IMR-90 (cell line): ENCODE measurements around the gene TMEM30A. TPM values are rescaled to one million over a fixed set of nuclear protein-coding genes. Genes with fewer than 3 reads are reported as not detected.

Experiments
- ATAC-seq: fragments of 200-7000 bp; cut with Tn5 transposase; 2 replicates; pipeline ENCODE4 v1.9.1; 2020; ENCODE audit warnings: low read depth, mild to moderate bottlenecking, moderate library complexity
- BruUV-seq: library from RNA; stranded (reverse); fragments of 400-500 nt; replicated peaks from 2 replicates; lab custom pipeline; 2021; lab: Mats Ljungman, UMichigan
- CTCF ChIA-PET: fragments of 300-600 bp; formaldehyde crosslinking; extraction: SDS; loops from one replicate; lab custom pipeline; 2021; ENCODE audit warnings: antibody characterized with exemption; lab: Yijun Ruan, JAX
- POLR2A ChIA-PET: fragments of 300-600 bp; sonication (Branson Sonifier 250); formaldehyde crosslinking; loops from one replicate; lab custom pipeline; 2022; ENCODE audit warnings: antibody characterized with exemption; ENCODE audit not compliant: unreplicated experiment; lab: Charles Lee
- DNase-seq: peaks from one replicate; pipeline ENCODE4 v3.0.0; 2013
- H2AFZ ChIP-seq: replicated peaks from 2 replicates; pipeline ENCODE3; 2013; ENCODE audit warnings: low read length, mild to moderate bottlenecking; ENCODE audit not compliant: poor library complexity
- H2AK5ac ChIP-seq: 2 replicates; pipeline ENCODE4 v1.6.1; 2013; ENCODE audit warnings: low read depth, low read length, inconsistent platforms
- H2AK9ac ChIP-seq: replicated peaks from 2 replicates; pipeline ENCODE3; 2013; ENCODE audit warnings: mild to moderate bottlenecking, low read depth, low read length, moderate library complexity; ENCODE audit not compliant: poor library complexity
- H2BK120ac ChIP-seq: 2 replicates; pipeline ENCODE4 v1.6.1; 2013; ENCODE audit warnings: low read depth, low read length, inconsistent platforms
- H2BK15ac ChIP-seq: 3 replicates; pipeline ENCODE4 v1.6.1; 2013; ENCODE audit warnings: low read depth, low read length, inconsistent platforms
- H2BK20ac ChIP-seq: 2 replicates; pipeline ENCODE4 v1.6.1; 2013; ENCODE audit warnings: low read depth, mild to moderate bottlenecking, inconsistent platforms, low read length, moderate library complexity
- H2BK5ac ChIP-seq: 2 replicates; pipeline ENCODE4 v1.6.1; 2013; ENCODE audit warnings: mild to moderate bottlenecking, low read depth, low read length, inconsistent platforms; ENCODE audit not compliant: poor library complexity, severe bottlenecking
- H3K14ac ChIP-seq: replicated peaks from 2 replicates; pipeline ENCODE4 v1.6.1; 2013; ENCODE audit warnings: low read depth, low read length, inconsistent platforms
- H3K18ac ChIP-seq: 2 replicates; pipeline ENCODE4 v1.6.1; 2013; ENCODE audit warnings: low read depth, low read length, control low read depth
- H3K23ac ChIP-seq: 2 replicates; pipeline ENCODE4 v1.6.1; 2013; ENCODE audit warnings: low read depth, low read length, inconsistent platforms
- H3K27ac ChIP-seq: 2 replicates; pipeline ENCODE4 v1.5.1; 2013; ENCODE audit warnings: mild to moderate bottlenecking, control low read depth, low read length; ENCODE audit not compliant: insufficient read depth
- H3K27me3 ChIP-seq: 2 replicates; pipeline ENCODE4 v1.6.1; 2013; ENCODE audit warnings: low read length; ENCODE audit not compliant: control insufficient read depth, insufficient read depth
- H3K36me3 ChIP-seq: 2 replicates; pipeline ENCODE4 v1.6.1; 2013; ENCODE audit warnings: low read length, mixed read lengths; ENCODE audit not compliant: control insufficient read depth, insufficient read depth
- H3K4ac ChIP-seq: 2 replicates; pipeline ENCODE4 v1.6.1; 2013; ENCODE audit warnings: low read depth, low read length, inconsistent platforms
- H3K4me1 ChIP-seq: 2 replicates; pipeline ENCODE4 v1.6.1; 2013; ENCODE audit warnings: low read length, mixed read lengths; ENCODE audit not compliant: control insufficient read depth, insufficient read depth
- H3K4me2 ChIP-seq: 2 replicates; pipeline ENCODE4 v1.6.1; 2013; ENCODE audit warnings: low read depth, mild to moderate bottlenecking, control low read depth, low read length, moderate library complexity
- H3K4me3 ChIP-seq: 2 replicates; pipeline ENCODE4 v1.5.1; 2013; ENCODE audit warnings: low read depth, mild to moderate bottlenecking, control low read depth, low read length, moderate library complexity; ENCODE audit not compliant: insufficient read depth
- H3K56ac ChIP-seq: 2 replicates; pipeline ENCODE4 v1.6.1; 2013; ENCODE audit warnings: low read length, inconsistent platforms; ENCODE audit not compliant: insufficient read depth; ENCODE audit errors: extremely low read depth
- H3K79me1 ChIP-seq, 2 experiments: 2 replicates each; pipeline ENCODE4 v1.6.1; 2013; ENCODE audit warnings: low read length in 2 of 2, inconsistent platforms in 1 of 2, low read depth in 1 of 2
- H3K9ac ChIP-seq: 2 replicates; pipeline ENCODE4 v1.6.1; 2013; ENCODE audit warnings: low read depth, low read length, control low read depth
- H3K9me1 ChIP-seq: 2 replicates; pipeline ENCODE4 v1.6.1; 2013; ENCODE audit warnings: low read length, inconsistent platforms; ENCODE audit not compliant: insufficient read depth
- H3K9me3 ChIP-seq: 2 replicates; pipeline ENCODE4 v1.6.1; 2013; ENCODE audit warnings: low read length; ENCODE audit not compliant: control insufficient read depth, insufficient read depth
- H4K20me1 ChIP-seq: 2 replicates; pipeline ENCODE4 v1.6.1; 2013; ENCODE audit warnings: low read length, inconsistent platforms; ENCODE audit not compliant: insufficient read depth
- H4K5ac ChIP-seq: 2 replicates; pipeline ENCODE4 v1.6.1; 2013; ENCODE audit warnings: mild to moderate bottlenecking, low read depth, low read length, control low read depth
- H4K8ac ChIP-seq, 2 experiments: 2 replicates each; pipeline ENCODE4 v1.6.1; 2013; ENCODE audit warnings: low read depth in 2 of 2, low read length in 2 of 2, control low read depth in 1 of 2, inconsistent platforms in 1 of 2
- H4K91ac ChIP-seq: 2 replicates; pipeline ENCODE4 v1.6.1; 2013; ENCODE audit warnings: low read depth, low read length, inconsistent platforms; ENCODE audit not compliant: insufficient read depth
- BHLHE40 ChIP-seq: fragments of 150-350 bp; IDR thresholded peaks from 2 replicates; pipeline ENCODE4 v1.6.1; 2016; ENCODE audit warnings: mild to moderate bottlenecking, low read depth, low read length
- CEBPB ChIP-seq: IDR thresholded peaks from 2 replicates; pipeline ENCODE4 v1.6.1; 2012; ENCODE audit warnings: low read depth, low read length, improper control_type of control experiment
- CHD1 ChIP-seq: IDR thresholded peaks from 2 replicates; pipeline ENCODE4 v1.6.1; 2012; ENCODE audit warnings: low read depth, low read length, improper control_type of control experiment
- MAFK ChIP-seq: IDR thresholded peaks from 2 replicates; pipeline ENCODE4 v1.6.1; 2012; ENCODE audit warnings: low read depth, low read length, improper control_type of control experiment
- POLR2A ChIP-seq: IDR thresholded peaks from 2 replicates; pipeline ENCODE4 v1.6.1; 2012; ENCODE audit warnings: mild to moderate bottlenecking, low read depth, low read length
- RCOR1 ChIP-seq: IDR thresholded peaks from 2 replicates; pipeline ENCODE4 v1.6.1; 2012; ENCODE audit warnings: mild to moderate bottlenecking, low read length, improper control_type of control experiment; ENCODE audit not compliant: insufficient replicate concordance
- SMC3 ChIP-seq: fragments of 150-350 bp; IDR thresholded peaks from 2 replicates; pipeline ENCODE4 v1.6.1; 2016; ENCODE audit warnings: low read depth, mild to moderate bottlenecking, antibody characterized with exemption, low read length, moderate library complexity
- WGBS, 2 experiments: methylation state at CpG; one replicate each; pipeline versions ENCODE4 v1.1.5 to v1.1.7; 2013; ENCODE audit warnings: missing lambda C conversion rate in 2 of 2; ENCODE audit not compliant: insufficient read length in 1 of 2; ENCODE audit errors: extremely low coverage in 2 of 2; 5-methylcytosine and 5-hydroxymethylcytosine counted together
- dilution Hi-C: fragments of 300-500 bp; cut with HindIII; formaldehyde crosslinking; loops from one replicate; pipeline ENCODE4 v1.14.3; 2018; ENCODE audit warnings: low sequenced_read_pairs; ENCODE audit not compliant: unreplicated experiment
- in situ Hi-C: fragments of 300-500 bp; cut with MboI; formaldehyde crosslinking; loops from 3 replicates; pipeline ENCODE4 v1.14.3; 2019; ENCODE audit warnings: low sequenced_read_pairs, inconsistent platforms, mixed read lengths
- intact Hi-C: fragments of 100-400 bp; cut with micrococcal nuclease; formaldehyde crosslinking; loops from 2 replicates; pipeline ENCODE4 v1.10.0; 2022
- polyA plus RNA-seq, 3 experiments: library from polyadenylated mRNA; depleted of rRNA; stranded (reverse); fragments of >200 nt; gene quantifications; 2 replicates each; pipeline ENCODE4 v1.2.3, GENCODE V29; 2012; ENCODE audit warnings: low replicate concordance in 1 of 3
- total RNA-seq: library from RNA; depleted of rRNA; stranded (reverse); fragments of >200 nt; gene quantifications from 2 replicates; pipeline ENCODE4 v1.2.3, GENCODE V29; 2012

TMEM30A gene
- total and polyA plus RNA-seq, 2 of the 4 experiments (the other 2 are of a cell fraction), result 48.5 to 111 TPM

GRCh38 chr6:75287424-75287823 is 2.8 kb upstream of the TMEM30A start:
- Histone ChIP-seq H2BK20ac (no peak overlapping the region), H3K14ac (no peak overlapping the region), H4K8ac (no peak overlapping the region), H2BK5ac (no peak overlapping the region), H3K27ac (no peak overlapping the region), H4K20me1 (peaks cover 16% of the 10 kb centered on the region), H3K9ac (no peak overlapping the region), H2BK15ac (no peak overlapping the region), H3K27me3 (no peaks in the 10 kb centered on the region), H2AK5ac (no peak overlapping the region), H3K4me2 (no peak overlapping the region), H4K91ac (no peak overlapping the region), H2AK9ac (no peak overlapping the region), H3K23ac (no peak overlapping the region), H3K79me1 (peaks cover 0 to 9% of the 10 kb centered on the region in 2 experiments; a peak in 2 of 4 replicates), H3K9me1 (no peaks in the 10 kb centered on the region), H2AFZ (no peak overlapping the region), H2BK120ac (no peak overlapping the region), H3K4me1 (no peaks in the 10 kb centered on the region), H3K9me3 (no peaks in the 10 kb centered on the region), H3K4ac (no peak overlapping the region), H3K4me3 (no peak overlapping the region), H3K36me3 (no peaks in the 10 kb centered on the region), H3K18ac (no peak overlapping the region), H3K56ac (no peak overlapping the region), H4K5ac (no peak overlapping the region)
- TF ChIP-seq RCOR1 (no peak), CEBPB (no peak), SMC3 (no peak), MAFK (no peak), CHD1 (no peak), POLR2A (no peak), BHLHE40 (no peak)
- no peak for DNase-seq
- no peak for ATAC-seq
- intact Hi-C loops, result loop anchor here (10.0 kb wide), 1 partner anchor 467 kb away; no protein-coding TSS in a partner anchor
- CTCF ChIA-PET, result no interaction called here
- no CpG with 5 or more reads among the region's 1 CpG for WGBS, 2 experiments
- no TSS peak for BruUV-seq
- dilution Hi-C loops, result no loop called here
- POLR2A ChIA-PET, result no interaction called here
- in situ Hi-C loops, result no loop called here
